HT1080 (cell line): ENCODE data around the gene ITCH. TPM values are rescaled to one million over a fixed set of nuclear protein-coding genes. Genes with fewer than 3 reads are reported as not detected.
"Not testable (repeated sequence)": the region's sequence is repeated elsewhere in the genome, so short reads cannot be mapped to it uniquely, and the experiment has no call there.

Source experiments
- DNase-seq: peaks from one replicate; pipeline ENCODE4 v3.0.0-alpha.2; 2015; ENCODE audit warnings: low read depth
- total RNA-seq: library from RNA; depleted of rRNA; stranded (reverse); fragments of >200 nt; shearing (Covaris generic); gene quantifications from 2 replicates; pipeline ENCODE4 v1.2.3, GENCODE V29; 2014

Gene ITCH
- total RNA-seq, 1 experiment from 2014 or later, result 25.4 TPM

DNA sequence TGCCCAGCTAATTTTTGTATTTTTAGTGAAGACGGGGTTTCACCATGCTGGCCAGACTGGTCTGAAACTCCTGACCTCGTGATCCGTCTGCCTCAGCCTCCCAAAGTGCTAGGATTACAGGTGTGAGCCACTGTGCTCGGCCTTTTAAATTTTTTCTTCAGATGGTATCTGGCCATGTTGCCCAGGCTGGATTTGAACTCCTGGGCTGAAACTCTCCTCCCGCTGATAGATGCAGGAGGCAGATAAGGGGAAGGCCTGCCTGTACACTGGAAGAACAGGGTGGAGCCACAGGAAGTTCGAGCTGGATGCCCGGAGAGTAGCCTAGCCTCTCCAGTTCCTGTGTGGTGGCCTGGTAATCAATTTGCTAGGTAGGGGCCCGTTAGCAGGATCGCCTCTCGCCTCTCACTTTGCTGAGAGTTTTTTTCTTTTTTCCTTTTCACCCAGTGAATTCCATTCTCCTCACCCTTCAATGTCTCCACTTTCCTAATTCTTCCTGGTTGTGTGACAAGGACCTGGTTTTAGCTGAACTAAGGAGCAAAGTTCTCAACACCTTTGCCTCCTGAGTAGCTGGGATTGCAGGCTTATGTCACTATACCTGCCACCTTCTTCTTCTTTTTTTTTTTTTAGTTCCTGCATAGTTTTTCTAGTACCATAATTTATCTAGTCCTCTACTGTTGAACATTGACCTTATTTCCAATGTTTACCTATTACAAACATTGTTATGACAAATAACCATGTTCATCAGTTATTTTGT is 19.4 kb upstream of the ITCH start:
- no peak for DNase-seq

DNA sequence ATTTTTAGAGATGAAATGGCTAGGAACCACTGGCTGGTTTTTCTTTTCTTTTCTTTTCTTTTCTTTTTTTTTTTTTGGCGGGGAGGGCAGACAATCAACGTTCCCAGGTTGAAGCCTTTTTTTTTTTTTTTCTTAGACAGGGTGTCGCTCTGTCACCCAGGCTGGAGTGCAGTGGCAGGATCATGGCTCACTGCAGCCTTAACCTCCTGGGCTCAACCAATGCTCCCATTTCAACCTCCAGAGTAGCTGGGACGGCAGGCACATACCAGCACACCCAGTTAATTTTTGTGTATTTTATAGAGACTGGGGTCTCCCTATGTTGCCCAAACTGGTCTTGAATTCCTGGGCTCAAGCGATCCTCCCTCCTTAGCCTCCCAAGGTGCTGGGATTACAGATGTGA is 18.8 kb upstream of the ITCH start:
- DNase-seq, result no peak

DNA sequence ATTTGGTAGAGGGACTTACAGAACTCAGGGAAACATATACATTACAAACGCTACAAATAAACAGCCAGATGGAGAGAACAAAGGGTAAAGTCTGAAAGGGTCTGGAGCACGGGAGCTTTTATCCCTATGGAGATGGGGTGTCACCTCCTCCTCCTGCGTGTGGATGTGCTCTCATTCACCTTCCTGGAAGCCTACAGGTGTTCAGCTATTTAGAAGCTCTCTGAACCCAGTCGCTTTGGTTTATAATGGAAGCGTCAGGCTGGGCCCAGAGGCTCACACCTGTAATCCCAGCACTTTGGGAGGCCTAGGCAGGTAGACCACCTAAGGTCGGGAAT is 17.7 kb upstream of the ITCH start:
- DNase-seq, result no peak

DNA sequence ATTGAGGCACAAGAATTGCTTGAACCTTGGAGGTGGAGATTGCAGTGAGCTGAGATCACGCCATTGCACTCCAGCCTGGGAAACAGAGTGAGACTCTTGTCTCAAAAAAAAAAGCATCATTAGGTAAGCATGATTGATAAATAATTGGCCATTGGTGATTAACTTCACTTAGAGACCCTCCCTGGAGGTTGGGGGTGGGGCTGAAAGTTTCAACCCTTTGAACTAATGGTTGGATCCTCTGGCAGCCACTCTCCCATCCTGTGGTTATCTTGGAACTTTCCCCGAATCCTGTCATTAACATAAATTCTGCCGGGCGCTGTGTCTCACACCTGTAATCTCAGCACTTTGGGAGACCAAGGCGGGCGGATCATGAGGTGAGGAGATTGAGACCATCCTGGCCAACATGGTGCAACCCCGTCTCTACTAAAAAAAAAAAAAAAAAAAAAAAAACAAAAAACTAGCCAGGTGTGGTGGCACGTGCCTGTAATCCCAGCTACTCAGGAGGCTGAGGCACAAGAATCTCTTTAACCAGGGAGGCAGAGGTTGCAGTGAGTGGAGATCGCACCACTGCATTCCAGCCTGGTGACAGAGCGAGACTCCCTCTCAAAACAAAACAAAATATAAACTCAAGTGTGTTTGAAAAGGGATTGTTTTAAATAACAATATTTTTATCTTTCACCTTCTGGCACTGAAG is 17.1 kb upstream of the ITCH start:
- DNase-seq, result not testable (repeated sequence)

DNA sequence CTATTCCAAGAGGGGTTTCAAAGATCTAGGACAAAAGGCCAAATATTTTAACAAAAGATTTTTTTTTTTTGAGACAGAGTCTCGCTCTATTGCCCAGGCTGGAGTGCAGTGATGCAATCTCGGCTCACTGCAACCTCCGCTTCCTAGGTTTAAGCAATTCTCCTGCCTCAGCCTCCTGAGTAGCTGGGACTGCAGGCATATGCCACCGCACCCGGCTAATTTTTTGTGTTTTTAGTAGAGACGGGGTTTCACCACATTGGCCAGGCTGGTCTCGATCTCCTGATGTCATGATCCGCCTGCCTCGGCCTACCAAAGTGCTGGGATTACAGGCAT is 16.6 kb upstream of the ITCH start:
- not testable (repeated sequence) for DNase-seq

DNA sequence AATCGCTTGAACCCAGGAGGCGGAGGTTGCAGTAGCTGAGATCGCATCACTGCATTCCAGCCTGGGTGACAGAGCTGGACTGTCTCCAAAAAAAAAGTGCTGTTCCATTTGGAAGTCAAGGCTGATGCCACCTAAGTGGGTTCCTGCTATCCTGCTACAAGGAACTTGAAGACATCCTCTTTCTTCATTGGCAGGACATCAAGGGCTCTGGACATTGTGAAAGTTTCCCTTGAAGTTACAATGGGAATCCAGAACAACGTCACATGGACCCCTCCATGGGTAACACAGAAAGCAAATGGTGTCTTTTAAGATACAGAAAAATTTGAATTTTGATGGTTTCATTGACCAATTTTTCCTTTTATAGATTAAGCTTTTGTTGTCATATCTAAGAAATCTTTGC is 15.5 kb upstream of the ITCH start:
- no peak for DNase-seq

DNA sequence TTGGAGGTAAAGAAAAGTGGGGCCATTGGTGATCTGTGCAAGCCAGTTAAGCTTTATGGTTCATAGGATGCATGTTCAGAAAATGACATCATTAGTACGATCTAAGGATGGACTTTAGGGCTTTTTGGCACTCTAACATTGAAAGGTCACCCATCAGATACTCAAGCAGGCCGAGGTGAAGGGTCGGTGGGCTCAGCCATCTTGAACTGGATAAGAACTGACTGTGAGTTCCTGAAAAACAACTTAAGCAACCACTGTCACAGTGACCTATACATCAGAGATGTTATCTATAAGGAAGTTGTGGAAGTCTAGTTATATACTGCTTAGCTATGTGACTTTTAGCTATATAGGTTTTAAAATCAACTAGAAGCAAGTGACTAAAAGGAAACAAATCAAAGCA is 13.0 kb upstream of the ITCH start:
- no peak for DNase-seq

DNA sequence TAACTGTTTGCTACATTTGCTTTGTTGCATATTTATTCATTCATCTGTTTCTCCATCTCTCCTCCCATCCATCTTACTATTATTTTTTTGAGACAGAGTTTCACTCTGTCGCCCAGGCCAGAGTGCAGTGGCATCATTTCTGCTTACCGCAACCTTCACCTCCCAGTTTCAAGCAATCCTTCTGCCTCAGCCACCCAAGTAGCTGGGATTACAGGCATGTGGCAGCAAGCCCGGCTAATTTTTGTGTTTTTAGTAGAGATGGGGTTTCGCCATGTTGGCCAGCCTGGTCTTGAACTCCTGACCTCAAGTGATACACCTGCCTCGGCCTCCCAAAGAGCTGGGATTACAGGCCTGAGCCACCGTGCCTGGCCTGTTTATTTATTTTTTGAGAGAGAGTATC is 9.6 kb upstream of the ITCH start:
- DNase-seq, result not testable (repeated sequence)

DNA sequence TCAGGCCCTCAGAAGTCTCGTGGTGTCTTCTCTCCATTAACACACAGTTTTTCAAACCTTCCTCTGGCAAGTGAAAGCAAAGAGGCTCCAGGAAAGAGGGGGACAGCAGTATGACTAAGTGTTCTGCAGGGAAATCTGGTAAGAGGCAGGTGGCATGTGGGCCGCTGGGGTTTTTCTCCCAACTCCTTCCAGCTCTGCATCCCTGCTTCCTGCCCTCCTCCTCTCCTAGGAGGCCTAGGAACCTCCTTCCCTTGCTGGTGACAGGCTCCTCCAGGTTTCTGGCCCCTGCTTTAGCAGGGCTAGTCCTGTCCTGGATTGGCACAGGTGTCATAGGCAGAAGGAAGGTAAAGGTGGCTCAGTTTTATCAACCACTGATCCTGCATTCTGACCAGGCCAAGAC is 7.6 kb upstream of the ITCH start:
- DNase-seq, result no peak

DNA sequence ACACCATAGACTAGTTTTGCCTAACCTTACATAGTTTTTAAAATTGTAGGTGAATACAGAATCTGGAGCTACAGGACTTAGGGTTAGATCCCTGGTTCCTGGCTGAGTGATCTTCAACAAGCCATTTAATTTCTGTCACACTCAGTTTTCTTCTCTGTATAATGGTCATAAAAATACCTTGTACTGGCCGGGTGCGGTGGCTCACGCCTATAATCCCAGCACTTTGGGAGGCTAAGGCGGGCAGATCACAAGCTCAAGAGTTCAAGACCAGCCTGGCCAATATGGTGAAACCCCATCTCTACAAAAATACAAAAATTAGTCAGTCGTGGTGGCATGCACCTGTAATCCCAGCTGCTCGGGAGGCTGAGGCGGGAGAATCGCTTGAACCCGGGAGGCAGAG is 3.3 kb upstream of the ITCH start:
- DNase-seq, result not testable (repeated sequence)

DNA sequence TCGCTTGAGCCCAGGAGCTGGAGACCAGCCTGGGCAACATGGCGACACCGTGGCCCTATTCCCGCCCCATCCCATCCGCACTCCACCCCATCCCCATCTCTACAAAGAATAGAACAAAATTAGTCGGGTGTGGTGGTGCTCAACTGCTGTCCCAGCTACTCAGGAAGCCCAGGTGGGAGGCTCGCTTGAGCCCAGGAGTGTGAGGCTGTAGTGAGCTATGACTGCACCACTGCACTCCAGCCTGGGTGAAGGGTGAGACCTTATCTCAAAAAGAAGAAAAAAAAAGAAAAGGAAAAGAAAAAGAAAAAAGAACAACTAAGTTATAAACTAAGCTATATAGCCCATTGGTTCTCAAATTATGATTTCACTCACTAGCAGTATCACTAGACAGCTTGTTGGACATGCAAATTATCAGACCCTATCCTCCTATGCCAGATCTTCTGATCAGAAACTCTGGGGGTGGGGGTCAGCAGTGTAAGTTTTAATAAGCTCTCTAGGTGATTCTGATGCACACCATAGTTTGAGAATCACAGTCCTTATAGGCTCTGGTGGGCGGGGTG is 491 bp upstream of the ITCH start:
- no peak for DNase-seq

DNA sequence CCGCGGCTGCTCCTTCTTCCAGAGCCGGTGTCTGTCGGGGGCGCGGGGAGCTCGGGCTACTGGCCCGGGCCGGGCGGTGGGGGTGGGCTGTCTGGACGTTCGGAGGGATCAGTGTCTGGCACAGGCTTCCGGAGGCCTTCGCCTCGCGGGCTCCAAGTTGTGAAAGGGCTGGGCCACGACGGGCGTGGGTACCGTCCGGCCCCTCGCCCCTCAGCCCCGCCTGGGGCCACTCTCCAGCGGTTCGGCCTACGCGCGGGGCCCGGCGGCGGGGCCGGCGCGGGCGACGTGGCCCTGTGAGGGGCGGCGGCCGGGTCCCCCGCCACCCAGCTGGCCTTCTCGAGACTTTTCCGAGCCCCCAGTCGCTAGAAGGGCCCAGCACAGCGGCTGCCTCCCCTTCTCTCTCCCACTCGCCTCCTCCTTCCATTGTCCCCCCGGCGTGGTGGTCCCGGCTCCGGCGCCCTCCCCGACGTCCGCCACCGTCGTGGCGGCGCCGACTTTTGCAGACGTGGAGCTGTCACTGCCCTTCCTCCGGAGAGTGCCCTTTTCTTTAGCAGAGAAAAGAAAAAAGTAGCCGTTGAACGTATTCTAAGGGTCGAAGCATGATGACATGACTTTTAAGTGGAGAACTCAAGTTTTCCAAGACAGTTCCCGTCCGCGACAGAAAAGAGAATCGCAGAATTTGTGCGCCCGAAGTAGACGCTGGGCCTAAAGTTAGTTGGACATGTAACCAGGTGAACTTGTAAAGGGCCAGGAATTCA is 571 bp downstream of the ITCH start:
- DNase-seq, result no peak

DNA sequence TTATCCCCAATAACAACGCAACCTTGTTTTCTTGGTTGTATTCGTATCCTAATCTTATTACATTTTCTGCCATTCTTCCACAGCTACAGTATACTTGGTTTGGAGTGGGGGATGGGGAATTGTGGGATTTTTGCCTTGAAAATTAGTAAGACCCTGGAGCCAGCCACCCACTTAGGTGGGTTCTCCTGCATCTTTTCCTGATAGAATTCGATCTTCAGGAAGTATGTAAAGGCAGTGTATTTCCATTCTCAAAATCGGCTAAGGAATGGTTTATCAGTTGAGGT is 1.1 kb downstream of the ITCH start:
- DNase-seq, result no peak

DNA sequence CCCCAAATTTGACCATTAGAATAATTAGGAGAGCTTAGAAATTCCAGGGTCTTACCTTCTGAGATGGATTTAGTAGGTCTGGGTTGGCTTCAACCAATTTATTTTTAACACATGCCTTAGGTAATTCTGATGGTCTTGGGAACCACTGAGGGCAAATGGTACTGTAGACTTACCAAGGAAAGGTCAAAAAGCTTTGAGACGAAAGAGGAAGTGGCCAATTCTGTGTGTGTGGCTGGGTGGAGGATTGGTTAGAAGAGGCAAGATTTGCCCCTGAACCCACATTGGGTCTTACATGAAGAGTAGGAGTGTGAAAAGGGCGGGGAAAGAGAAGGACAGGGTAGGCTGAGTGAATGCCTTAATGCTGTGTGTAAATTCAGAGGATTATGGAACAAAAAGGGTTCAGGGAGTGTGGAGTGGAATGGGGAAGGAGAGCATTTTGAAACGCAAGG is 2.7 kb downstream of the ITCH start:
- no peak for DNase-seq

DNA sequence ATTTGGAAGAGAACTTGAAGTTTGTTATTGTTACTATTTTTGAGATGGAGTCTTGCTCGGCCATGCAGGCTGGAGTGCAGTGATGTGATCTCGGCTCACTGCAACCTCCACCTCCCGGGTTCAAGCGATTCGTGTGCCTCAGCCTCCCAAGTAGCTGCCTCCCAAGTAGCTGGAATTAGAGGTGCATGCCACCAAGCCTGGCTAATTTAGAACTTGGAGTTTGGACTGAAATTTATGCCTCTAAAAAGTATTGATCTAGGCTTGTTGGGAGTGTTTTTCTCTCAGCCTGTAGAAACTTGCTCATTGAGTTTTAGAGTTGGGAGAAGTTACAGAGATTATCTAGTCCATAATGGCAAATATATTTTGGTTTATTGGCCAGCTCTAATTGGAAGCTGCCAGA is 4.1 kb downstream of the ITCH start:
- no peak for DNase-seq

DNA sequence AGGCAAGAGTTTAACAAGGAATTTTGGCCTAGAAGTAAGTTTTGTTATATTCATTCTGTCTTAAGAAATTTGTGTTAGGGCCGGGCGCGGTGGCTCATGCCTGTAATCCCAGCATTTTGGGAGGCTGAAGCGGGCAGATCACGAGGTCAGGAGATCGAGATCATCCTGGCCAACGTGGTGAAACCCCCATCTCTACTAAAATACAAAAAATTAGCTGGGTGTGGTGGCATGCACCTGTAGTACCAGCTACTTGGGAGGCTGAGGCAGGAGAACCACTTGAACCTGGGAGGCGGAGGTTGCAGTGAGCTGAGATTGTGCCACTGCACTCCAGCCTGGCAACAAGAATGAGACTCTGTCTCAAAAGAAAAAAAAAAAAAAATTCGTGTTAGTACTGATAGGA is 4.8 kb downstream of the ITCH start:
- DNase-seq, result not testable (repeated sequence)

DNA sequence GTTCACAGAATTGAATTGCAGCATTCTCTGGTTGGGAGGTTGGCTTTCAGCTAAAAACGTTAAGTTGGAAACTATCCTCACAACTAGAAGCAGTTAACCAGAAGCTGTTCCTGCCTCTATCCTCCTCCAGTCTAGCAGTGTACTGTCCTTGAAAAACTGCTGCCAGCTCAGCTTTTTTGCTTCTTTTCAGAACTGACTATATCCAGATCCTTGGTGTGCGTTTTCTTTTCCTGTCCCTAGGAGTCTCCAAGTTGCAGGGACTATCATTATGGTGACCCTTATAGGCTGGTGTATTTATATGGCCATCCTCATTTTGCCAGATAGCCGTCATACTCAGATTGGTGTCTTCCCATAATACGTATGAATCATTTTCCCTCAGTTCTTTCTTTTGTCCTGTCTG is 5.5 kb downstream of the ITCH start:
- no peak for DNase-seq

DNA sequence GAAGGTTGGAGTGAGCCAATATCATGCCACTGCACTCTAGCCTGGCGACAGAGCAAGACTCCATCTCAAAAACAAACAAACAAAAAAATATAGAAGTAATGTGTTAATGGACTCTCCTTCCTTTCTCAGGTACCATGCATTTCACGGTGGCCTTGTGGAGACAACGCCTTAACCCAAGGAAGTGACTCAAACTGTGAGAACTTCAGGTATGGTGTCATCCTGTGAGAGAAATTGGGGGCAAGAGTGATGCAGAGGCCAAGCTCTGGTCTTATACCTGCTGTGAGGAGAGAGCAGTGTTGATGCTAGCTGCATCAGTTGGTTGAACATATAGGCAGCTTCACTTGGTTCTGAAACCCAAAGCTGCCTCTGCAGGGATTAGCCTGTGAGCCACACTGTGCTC is 6.2 kb downstream of the ITCH start:
- DNase-seq, result no peak

DNA sequence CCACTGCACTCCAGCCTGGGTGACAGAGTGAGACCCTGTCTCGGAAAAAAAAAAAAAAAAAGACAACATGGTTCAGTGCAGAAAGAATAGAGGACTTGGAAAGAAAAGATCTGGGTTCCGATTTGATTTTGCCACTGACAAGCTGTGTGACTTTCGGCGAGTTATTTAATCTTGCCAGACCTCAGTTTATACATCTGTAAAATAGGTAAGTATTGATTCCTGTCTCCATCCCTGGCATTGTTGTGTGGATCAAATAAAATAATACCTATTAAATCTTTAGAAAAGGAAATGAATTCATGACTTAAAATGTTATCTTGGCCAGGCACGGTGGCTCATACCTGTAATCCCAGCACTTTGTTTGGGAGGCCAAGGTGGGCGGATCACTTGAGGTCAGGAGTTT is 7.0 kb downstream of the ITCH start:
- no peak for DNase-seq

DNA sequence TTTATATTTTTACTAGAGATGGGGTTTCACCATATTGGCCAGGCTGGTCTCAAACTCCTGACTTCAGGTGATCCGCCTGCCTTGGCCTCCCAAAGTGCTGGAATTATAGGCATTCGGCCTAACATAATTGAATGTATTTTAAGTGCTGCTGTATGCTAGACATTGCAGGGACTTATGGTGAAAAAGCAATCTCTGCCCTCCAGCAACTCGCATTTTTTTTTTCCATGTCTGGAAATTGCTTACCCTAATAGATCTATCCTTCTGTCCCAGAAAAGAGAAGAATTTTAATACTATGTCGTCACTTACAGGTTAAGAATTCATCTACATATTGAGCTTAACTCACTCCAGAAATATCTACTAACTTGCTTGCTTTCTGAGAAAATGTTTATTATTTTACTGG is 10.4 kb downstream of the ITCH start:
- DNase-seq, result no peak

DNA sequence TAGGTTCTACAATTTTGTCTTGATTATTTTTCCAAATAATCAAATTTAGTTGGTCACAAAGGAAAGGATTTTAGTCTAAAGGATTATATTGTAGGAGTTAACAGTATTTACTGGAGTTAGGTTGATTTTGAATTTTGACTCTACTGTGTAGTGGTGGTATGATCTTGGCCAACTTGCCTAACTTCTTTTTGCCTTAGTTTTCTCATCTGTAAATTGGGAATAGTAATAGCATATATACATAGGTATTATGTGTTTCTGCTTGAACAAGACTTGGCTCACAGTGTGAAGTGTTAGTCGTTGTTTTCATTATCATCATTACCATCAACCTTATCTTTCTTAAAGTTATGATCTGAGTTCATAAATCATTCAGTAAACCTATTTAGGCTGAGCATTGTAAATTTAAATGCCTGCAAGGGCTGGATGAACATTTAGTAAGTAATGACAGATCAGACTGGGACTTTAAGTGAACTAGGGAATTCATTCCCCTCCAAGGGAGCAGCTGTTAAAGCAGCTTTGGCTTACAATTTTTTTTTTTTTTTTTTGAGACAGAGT is 11.2 kb downstream of the ITCH start:
- DNase-seq, result no peak

DNA sequence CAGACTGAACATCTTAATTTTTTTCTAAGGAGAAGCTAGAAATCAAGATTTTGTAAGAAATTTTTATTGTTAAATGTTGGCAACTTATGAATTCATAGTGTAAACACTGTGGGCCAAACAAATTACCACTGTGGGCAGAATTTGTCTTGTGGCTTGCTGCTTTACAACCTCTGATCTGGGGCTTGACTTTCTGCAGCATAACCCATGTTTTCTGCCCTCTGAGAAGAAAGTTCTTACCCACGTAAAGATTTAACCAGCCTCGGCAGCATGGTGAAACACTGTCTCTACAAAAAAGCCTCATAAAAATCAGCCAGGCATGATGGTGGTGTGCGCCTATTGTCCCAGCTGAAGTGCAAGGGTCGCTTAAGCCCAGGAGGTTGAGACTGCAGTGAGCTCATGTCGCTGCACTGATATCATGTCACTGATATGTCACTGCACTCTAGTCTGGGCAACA is 12.9 kb downstream of the ITCH start:
- no peak for DNase-seq
